ENCODE data around the gene ELMOD2.
"Not testable (repeated sequence)": the region's sequence is repeated elsewhere in the genome, so short reads cannot be mapped to it uniquely, and the experiment has no call there.

ELMOD2 gene

DNA sequence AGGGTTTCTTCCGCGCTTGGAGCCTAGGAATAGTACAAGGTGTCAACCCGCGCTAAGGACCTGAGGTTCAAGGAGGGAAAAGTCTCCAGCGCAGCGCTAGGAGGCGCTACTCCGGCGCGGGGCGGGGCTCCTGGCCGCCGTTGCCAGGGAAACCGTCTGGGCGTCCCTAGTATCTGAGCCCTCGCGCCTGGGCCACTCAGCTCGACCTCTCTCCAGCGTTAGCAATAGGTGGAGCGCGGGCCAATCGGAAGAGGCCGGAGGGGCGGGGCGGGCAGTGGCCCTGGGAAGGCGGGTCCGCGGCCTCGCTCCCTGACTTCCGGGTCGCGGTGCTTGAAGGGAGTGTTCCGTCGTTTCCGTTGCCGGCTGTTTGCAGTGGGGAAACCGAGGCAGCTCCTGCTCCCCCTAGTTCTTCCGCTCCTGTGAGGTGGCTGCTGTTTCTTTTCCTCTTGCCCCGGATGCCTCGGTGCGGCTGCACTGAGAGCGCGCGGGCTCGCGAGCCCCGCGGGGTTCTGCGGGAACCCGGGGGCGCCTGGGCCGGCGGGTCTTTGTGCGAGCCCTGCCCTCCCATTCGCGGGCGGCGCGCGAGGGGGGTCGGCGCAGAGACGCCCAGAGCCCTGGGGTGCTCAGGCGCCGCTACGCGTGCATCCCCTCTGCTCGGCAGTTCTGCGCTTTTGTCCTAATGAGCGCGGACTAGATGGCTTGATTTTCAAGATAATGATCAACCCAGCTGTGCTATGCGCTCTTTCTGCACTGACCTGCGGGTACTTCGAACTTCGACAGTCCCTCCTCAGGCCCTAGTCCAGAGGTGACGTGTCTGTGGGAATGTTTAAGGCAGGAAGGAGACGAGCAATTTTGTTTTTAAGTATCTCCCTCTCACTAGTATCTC, at the start of gene ELMOD2:
ELMOD2 (plus strand) TSS at position 312 of the 886 bp plus-strand sequence. CDS start 1,261 bp downstream, outside the sequence.
- peak; percentile 99 for DNase-seq (ENCODE audit: low spot score)

GRCh38 chr4:140483445-140483844, 40.5 kb upstream of the ELMOD2 start:
- DNase-seq (ENCODE audit: low spot score): no peak

DNA sequence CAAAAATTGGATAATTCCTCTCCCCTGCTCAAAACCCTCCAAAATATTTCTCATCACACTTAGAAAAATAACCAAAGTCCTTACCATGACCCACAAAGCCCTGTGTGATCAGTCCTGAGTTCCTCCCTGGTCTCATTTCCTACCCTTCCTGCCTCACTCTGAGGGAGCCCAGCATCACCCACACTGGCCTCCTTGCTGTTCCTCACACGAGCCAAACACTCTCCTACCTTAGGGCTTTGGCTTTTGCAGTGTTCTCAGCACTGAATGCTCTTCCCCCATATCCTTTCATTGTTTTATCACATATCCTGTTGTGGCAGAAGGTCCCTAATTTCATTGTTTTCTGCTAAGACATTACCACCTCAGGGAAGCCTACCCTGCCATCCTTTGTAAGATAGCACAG, 38.0 kb upstream of the ELMOD2 start:
- no peak for DNase-seq (ENCODE audit: low spot score)

- no peak for DNase-seq (ENCODE audit: low spot score)
Measured at GRCh38 chr4:140497405-140497746, 26.6 kb upstream of the ELMOD2 start.

DNA sequence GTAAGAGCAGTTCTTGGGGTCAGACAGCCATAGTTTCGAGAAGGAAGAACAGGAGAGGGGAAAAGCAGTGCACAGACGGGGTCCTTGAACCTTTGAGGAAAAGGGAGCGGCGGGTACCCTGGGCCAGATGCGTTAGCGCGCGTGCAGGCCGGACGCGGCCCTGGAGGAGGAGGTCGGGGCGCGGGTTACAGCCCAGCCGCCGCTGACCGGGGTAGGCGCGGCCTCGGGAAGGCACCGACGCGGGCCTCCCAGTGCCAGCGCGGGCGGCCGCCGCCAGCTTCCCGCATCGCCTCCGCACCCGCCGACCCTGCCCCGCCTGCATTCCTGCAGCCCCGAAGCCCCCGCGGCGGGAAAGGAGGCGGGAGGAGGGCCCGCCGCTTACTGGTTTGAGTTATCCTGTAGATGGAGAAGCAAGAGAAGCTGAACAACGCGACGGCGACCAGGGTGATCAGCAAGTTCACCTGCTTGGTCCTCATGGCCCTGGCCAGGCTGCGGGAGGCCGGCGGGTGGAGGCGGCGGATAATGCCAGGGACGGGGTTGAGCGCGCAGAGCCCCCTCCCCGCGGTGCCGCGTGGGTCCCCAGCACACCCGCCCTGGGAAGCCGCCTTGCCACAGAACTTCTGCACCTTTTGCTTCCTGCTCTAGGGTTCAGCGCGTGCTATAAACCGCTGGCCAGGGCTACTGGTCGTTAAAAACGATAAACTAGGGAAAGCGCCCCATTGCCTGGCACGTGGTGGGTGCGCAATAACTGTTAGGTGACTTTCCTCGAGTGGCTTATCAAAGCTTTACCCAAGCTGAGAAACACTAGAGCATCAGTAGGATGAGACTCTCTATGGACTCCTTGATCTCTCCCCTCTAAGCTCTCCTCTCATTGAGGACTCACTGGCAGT, 26.0 kb upstream of the ELMOD2 start, which contains the start of gene MGAT4D:
MGAT4D (minus strand) TSS at position 547 of the 890 bp plus-strand sequence; CDS start at position 476, 71 bp downstream.
- no peak for DNase-seq (ENCODE audit: low spot score)

DNA sequence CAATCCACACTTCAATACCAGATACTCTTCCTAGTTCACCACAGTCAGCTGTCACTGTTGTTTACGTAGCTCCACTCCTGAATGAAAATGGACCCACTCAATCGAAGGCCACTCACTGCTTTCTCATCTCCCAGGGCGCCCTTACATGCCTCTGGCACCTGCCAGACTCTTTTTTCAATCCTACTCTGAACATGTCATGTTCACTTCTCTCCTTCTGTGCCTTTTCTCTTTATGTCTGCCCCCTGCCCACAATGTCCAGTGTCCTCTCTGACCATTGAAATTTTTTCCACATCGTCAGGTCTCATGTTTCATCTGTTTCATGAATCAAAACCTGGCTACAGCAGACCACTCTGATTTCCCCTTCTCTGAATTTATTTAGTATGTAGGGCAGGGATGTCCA, 24.6 kb upstream of the ELMOD2 start:
- no peak for DNase-seq (ENCODE audit: low spot score)

DNA sequence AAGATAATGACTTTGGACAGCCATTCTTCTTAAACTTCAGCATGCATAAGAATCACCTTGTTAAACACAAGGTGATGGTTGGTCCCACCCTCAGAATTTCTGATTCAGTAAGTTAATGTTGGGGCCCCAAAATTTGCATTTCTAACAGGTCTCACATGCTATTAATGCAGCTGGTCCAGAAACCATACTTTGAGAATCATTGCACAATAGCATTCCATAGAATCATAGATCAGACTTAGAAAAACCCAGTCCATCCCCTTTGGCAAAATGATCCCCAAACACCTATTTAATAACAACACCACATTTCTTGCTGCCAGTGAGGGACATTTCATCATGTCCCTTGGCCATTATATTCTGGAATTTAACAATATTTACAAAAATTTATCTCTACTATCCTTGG, 19.7 kb upstream of the ELMOD2 start:
- no peak for DNase-seq (ENCODE audit: low spot score)

DNA sequence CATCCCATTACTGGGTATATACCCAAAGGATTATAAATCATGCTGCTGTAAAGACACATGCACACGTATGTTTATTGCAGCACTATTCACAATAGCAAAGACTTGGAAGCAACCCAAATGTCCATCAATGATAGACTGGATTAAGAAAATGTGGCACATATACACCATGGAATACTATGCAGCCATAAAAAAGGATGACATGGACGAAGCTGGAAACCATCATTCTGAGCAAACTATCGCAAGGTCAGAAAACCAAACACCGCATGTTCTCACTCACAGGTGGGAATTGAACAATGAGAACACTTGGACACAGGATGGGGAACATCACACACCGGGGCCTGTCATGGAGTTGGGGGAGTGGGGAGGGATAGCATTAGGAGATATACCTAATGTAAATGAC, 10.2 kb upstream of the ELMOD2 start:
- DNase-seq (ENCODE audit: low spot score): not testable (repeated sequence)

- no peak for DNase-seq (ENCODE audit: low spot score)
Measured at GRCh38 chr4:140515423-140515822, 8.5 kb upstream of the ELMOD2 start.

DNA sequence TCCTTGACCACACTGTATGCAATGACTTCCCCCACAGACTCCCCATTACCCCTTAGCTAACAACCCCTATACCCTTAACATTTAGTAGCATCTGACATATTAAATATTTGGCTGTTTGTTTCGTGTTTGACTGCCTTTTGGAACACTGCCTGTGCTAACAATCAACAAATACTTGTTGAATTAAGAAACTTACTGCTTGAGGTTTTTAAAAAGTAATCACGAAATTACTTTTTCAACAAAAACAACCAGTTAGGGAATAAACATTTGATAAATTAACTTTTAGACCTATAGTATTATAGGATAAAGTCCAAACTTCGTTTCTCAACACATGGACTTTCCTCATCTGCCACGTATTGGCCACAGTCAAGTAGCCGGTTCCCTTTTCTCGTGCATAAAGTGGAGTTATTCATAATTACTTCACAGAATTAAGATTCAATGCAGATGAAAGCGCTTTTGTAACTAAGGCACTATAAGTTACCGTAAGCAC, 555 bp upstream of the ELMOD2 start:
- no peak for DNase-seq (ENCODE audit: low spot score)

DNA sequence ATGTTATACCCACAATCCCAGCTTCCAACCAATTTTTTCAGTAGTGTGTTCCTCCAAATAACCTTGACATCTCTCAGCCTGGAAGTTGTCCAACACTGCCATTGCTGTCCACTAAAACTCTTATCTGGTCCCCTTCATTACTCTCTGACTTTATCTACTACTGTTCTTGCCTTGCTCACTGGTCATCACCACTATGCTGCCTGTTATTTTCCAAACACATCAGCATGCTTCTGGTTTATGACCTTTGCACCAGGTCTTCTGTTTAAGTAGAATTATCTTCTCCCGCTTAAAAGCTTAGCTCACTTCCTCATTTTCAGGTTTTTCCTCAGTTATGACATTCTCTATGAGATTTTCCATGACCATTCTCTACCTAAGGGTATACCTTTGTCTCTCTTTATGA, 5.5 kb downstream of the ELMOD2 start:
- DNase-seq (ENCODE audit: low spot score): no peak

- DNase-seq (ENCODE audit: low spot score): no peak
Measured at GRCh38 chr4:140533951-140534480, 10.0 kb downstream of the ELMOD2 start.

GRCh38 chr4:140556372-140557085, 32.6 kb downstream of the ELMOD2 start:
- DNase-seq (ENCODE audit: low spot score): no peak

GRCh38 chr4:140557831-140558435, 34.0 kb downstream of the ELMOD2 start:
- DNase-seq (ENCODE audit: low spot score): no peak

GRCh38 chr4:140559696-140560095, 35.7 kb downstream of the ELMOD2 start:
- DNase-seq (ENCODE audit: low spot score): no peak

DNA sequence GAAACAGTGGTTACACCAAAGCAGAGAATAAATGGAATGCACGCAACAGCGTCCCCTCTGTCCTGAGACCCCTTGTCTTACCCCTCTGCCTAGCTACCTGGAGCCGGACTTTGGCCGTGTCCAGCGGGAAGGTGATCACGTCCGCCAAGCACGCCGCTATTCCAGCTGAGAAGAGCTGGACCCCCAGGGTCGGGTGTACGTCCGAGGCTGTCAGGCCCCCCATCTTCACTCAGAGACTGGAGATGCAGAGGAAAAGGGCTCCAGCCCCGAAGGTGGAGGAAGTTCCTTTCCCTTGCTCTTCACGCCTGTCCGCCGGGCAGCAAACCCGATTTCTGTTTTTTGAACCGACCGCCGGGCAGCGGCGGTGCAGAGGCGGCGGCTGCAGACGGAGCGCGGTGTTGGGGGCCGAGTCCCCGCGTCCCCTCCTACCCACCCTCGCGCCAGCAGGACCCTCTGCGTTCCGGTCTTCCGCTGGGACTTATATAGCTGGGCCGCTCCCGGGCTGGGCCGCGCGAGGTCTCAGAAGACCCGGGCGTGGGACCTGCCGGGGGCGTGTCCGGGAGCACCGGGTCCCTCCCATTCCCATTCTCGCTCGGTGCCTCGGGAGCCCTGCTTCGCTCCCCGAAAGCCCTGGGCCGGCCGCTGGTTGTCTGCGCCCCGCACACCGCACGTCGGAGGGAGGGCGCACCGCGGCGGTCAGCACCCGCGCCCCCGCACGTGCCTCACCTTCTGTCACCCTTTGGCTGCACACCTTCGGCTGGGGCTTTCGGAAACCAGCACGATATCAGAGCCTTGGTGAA, 44.7 kb downstream of the ELMOD2 start, which contains the start of gene UCP1:
UCP1 (minus strand) TSS at position 455 of the 800 bp plus-strand sequence; CDS start at position 223, 232 bp downstream.
- DNase-seq (ENCODE audit: low spot score): no peak

GRCh38 chr4:140569307-140569638, 45.3 kb downstream of the ELMOD2 start:
- DNase-seq (ENCODE audit: low spot score): no peak

- no peak for DNase-seq (ENCODE audit: low spot score)
Measured at GRCh38 chr4:140571620-140572019, 47.7 kb downstream of the ELMOD2 start.

- DNase-seq (ENCODE audit: low spot score): no peak
Measured at GRCh38 chr4:140575489-140575888, 51.5 kb downstream of the ELMOD2 start.

DNA sequence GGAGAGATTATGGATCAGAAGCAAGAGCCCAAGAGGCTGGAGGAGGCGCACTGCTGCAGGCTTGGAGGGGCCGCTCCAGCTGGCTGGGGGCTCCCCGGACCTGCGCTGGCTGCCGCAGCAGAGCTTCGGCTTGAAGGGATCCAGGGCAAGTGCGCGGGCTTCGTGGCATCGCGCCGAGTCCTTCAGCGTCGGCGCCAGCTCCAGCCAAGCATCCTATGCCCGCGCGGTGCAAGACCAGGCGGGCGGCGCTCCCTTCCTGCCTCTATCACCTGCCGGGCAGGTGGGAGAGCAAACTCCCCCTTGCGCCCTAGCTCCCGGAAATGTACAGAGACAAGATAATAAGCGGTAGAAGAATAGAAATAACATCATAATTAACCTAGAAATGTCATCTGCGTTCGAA, 55.3 kb downstream of the ELMOD2 start:
- no peak for DNase-seq (ENCODE audit: low spot score)
